PC-3 (cell line): Measurements from ENCODE around the gene BPI.

Source experiments
- CTCF ChIP-seq: fragments of 300-600 bp; sonication (generic); conservative IDR thresholded peaks from 2 replicates; pipeline ENCODE4 v1.5.1; 2017; ENCODE audit warnings: antibody characterized with exemption, low read depth, mild to moderate bottlenecking, low read length
- EZH2 ChIP-seq: fragments of 300-600 bp; sonication (generic); IDR thresholded peaks from one replicate; pipeline ENCODE4 v1.6.1; 2017; ENCODE audit warnings: antibody characterized with exemption, mild to moderate bottlenecking, low read length; ENCODE audit not compliant: unreplicated experiment
- EZH2phosphoT487 ChIP-seq: fragments of 300-600 bp; sonication (generic); IDR thresholded peaks from 2 replicates; pipeline ENCODE4 v1.6.1; 2018; ENCODE audit warnings: mild to moderate bottlenecking, antibody characterized with exemption, low read length, borderline replicate concordance

GRCh38 chr20:38350879-38351775 lies 47.2 kb downstream of the BPI start:
- TF ChIP-seq EZH2 (no peak), CTCF (no peak), EZH2phosphoT487 (no peak)
